WTC11 (cell line): ENCODE results near the gene CAMTA1. TPM values are rescaled to one million over a fixed set of nuclear protein-coding genes. Genes with fewer than 3 reads are reported as not detected.

Source experiments
- ATAC-seq: fragments of 200-7000 bp; cut with Tn5 transposase; 2 replicates; pipeline ENCODE4 v1.10.0; 2021; ENCODE audit warnings: mild to moderate bottlenecking, moderate library complexity
- CTCF ChIA-PET: fragments of 300-600 bp; sonication (Branson Sonifier 250); formaldehyde crosslinking; loops from one replicate; lab custom pipeline; 2021; ENCODE audit warnings: antibody characterized with exemption; lab: Charles Lee
- POLR2A ChIA-PET: fragments of 350-600 bp; sonication (Branson Sonifier 250); formaldehyde crosslinking; loops from one replicate; lab custom pipeline; 2021; ENCODE audit warnings: antibody characterized with exemption; lab: Charles Lee
- DNase-seq: peaks from one replicate; pipeline ENCODE4 v3.0.0; 2021; ENCODE audit warnings: low spot score
- H3K27ac Mint-ChIP-seq: 2 replicates; pipeline ENCODE4 v1.8.0; 2021; ENCODE audit warnings: mixed read lengths
- H3K27me3 Mint-ChIP-seq: 2 replicates; pipeline ENCODE4 v1.8.0; 2021; ENCODE audit warnings: low read depth, mild to moderate bottlenecking, moderate library complexity, mixed read lengths
- H3K36me3 Mint-ChIP-seq: 2 replicates; pipeline ENCODE4 v1.8.0; 2021; ENCODE audit warnings: mixed read lengths
- H3K4me1 Mint-ChIP-seq: 2 replicates; pipeline ENCODE4 v1.8.0; 2022; ENCODE audit warnings: mixed read lengths
- H3K4me3 Mint-ChIP-seq: 2 replicates; pipeline ENCODE4 v1.8.0; 2021; ENCODE audit warnings: mild to moderate bottlenecking, moderate library complexity, mixed read lengths
- H3K9me3 Mint-ChIP-seq: 2 replicates; pipeline ENCODE4 v1.8.0; 2021; ENCODE audit warnings: mixed read lengths
- AR ChIP-seq: fragments of 250-450 bp; sonication (Bioruptor Pico); IDR thresholded peaks from 2 replicates; pipeline ENCODE4 v1.9.0; 2021; ENCODE audit warnings: mild to moderate bottlenecking
- ATF6 ChIP-seq: sonication (generic); formaldehyde crosslinking; IDR thresholded peaks from 2 replicates; pipeline ENCODE4 v1.8.1; 2023; ENCODE audit warnings: mild to moderate bottlenecking, missing genetic modification reagents
- CBFB ChIP-seq: sonication (generic); formaldehyde crosslinking; IDR thresholded peaks from 2 replicates; pipeline ENCODE4 v1.8.1; 2022; ENCODE audit warnings: mild to moderate bottlenecking, low read depth, missing genetic modification reagents
- GRHL2 ChIP-seq: fragments of 250-450 bp; sonication (Bioruptor Pico); IDR thresholded peaks from 2 replicates; pipeline ENCODE4 v1.8.0; 2022; ENCODE audit warnings: mild to moderate bottlenecking, moderate library complexity; ENCODE audit not compliant: insufficient replicate concordance, severe bottlenecking
- MYBL2 ChIP-seq: sonication (generic); formaldehyde crosslinking; IDR thresholded peaks from 2 replicates; pipeline ENCODE4 v1.8.1; 2023; ENCODE audit warnings: mild to moderate bottlenecking, moderate library complexity, missing genetic modification reagents
- NFYB ChIP-seq: sonication (generic); formaldehyde crosslinking; conservative IDR thresholded peaks from 2 replicates; pipeline ENCODE4 v1.8.0; 2022; ENCODE audit warnings: low read depth, missing genetic modification reagents
- NR2C2 ChIP-seq: sonication (generic); formaldehyde crosslinking; IDR thresholded peaks from 2 replicates; pipeline ENCODE4 v1.8.0; 2022; ENCODE audit warnings: mild to moderate bottlenecking, missing genetic modification reagents
- OVOL2 ChIP-seq: fragments of 250-450 bp; sonication (Bioruptor Pico); IDR thresholded peaks from 2 replicates; pipeline ENCODE4 v1.9.0; 2021; ENCODE audit warnings: mild to moderate bottlenecking, borderline replicate concordance
- SOX15 ChIP-seq: fragments of 250-450 bp; sonication (Bioruptor Pico); IDR thresholded peaks from 2 replicates; pipeline ENCODE4 v1.9.0; 2021; ENCODE audit warnings: mild to moderate bottlenecking
- SP1 ChIP-seq: sonication (generic); formaldehyde crosslinking; conservative IDR thresholded peaks from 2 replicates; pipeline ENCODE4 v1.8.1; 2022; ENCODE audit warnings: missing genetic modification reagents
- ZNF138 ChIP-seq: sonication (generic); formaldehyde crosslinking; conservative IDR thresholded peaks from 2 replicates; pipeline ENCODE4 v1.8.1; 2022; ENCODE audit warnings: mild to moderate bottlenecking, moderate library complexity, missing genetic modification reagents
- ZNF219 ChIP-seq: sonication (generic); formaldehyde crosslinking; IDR thresholded peaks from 2 replicates; pipeline ENCODE4 v1.8.0; 2023; ENCODE audit warnings: missing genetic modification reagents, mild to moderate bottlenecking, borderline replicate concordance
- ZNF317 ChIP-seq: sonication (generic); formaldehyde crosslinking; IDR thresholded peaks from 2 replicates; pipeline ENCODE4 v1.8.1; 2023; ENCODE audit warnings: low read depth, mild to moderate bottlenecking, moderate library complexity, missing genetic modification reagents, borderline replicate concordance
- ZNF425 ChIP-seq: fragments of 250-450 bp; sonication (Bioruptor Pico); conservative IDR thresholded peaks from 2 replicates; pipeline ENCODE4 v1.9.0; 2021; ENCODE audit warnings: mild to moderate bottlenecking
- ZNF671 ChIP-seq: fragments of 250-450 bp; sonication (Bioruptor Pico); IDR thresholded peaks from 2 replicates; pipeline ENCODE4 v1.8.0; 2021; ENCODE audit warnings: mild to moderate bottlenecking
- total RNA-seq: library from RNA; stranded (reverse); gene quantifications from 3 replicates; pipeline ENCODE4 v1.2.3, GENCODE V29; 2021
- TF ChIP-seq, protein P1 (sequence below): fragments of 250-450 bp; sonication (Bioruptor Pico); IDR thresholded peaks from 2 replicates; pipeline ENCODE4 v1.9.0; 2021; ENCODE audit warnings: moderate library complexity, mild to moderate bottlenecking, inconsistent platforms, borderline replicate concordance
- TF ChIP-seq, protein P2 (sequence below): sonication (generic); formaldehyde crosslinking; conservative IDR thresholded peaks from 2 replicates; pipeline ENCODE4 v1.8.1; 2022; ENCODE audit warnings: mild to moderate bottlenecking, missing genetic modification reagents

The CAMTA1 gene
- total RNA-seq, 1 experiment from 2014 or later: 86.4 TPM

- TF ChIP-seq ZNF138 (CRISPR knock-in tag): no peak
- TF ChIP-seq, protein P1, sequence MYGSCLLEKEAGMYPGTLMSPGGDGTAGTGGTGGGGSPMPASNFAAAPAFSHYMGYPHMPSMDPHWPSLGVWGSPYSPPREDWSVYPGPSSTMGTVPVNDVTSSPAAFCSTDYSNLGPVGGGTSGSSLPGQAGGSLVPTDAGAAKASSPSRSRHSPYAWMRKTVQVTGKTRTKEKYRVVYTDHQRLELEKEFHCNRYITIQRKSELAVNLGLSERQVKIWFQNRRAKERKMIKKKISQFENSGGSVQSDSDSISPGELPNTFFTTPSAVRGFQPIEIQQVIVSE (CRISPR knock-in tag): no peak
- TF ChIP-seq ZNF671 (CRISPR knock-in tag): no peak
- no peak for TF ChIP-seq ZNF317 (CRISPR knock-in tag)
- no peak for TF ChIP-seq ATF6 (CRISPR knock-in tag)
- no peak for TF ChIP-seq NFYB
Measured at GRCh38 chr1:7555391-7556185, 770.3 kb downstream of the CAMTA1 start (continued).

GRCh38 chr1:7557301-7557891 is 772.1 kb downstream of the CAMTA1 start:
- H3K4me3 Mint-ChIP-seq: no peak overlapping the region
- no peaks in the 10 kb centered on the region for H3K36me3 Mint-ChIP-seq
- POLR2A ChIA-PET: no interaction called here
- H3K27ac Mint-ChIP-seq: no peak overlapping the region
- H3K9me3 Mint-ChIP-seq: peaks cover 8% of the 10 kb centered on the region
- H3K4me1 Mint-ChIP-seq: 0 out of 2 replicates have a peak, but pooled peaks cover 3% of the 10 kb centered on the region
- no peak for DNase-seq
- no peaks in the 10 kb centered on the region; the same call in 1 of the 2 replicates for H3K27me3 Mint-ChIP-seq
- TF ChIP-seq ZNF425 (CRISPR knock-in tag) (no peak), NR2C2 (CRISPR knock-in tag) (no peak), GRHL2 (CRISPR knock-in tag) (no peak), OVOL2 (CRISPR knock-in tag) (no peak), MYBL2 (no peak), ZNF219 (CRISPR knock-in tag) (no peak), SP1 (no peak), CBFB (CRISPR knock-in tag) (no peak), AR (CRISPR knock-in tag) (no peak), SOX15 (CRISPR knock-in tag) (no peak)
- TF ChIP-seq, protein P2, sequence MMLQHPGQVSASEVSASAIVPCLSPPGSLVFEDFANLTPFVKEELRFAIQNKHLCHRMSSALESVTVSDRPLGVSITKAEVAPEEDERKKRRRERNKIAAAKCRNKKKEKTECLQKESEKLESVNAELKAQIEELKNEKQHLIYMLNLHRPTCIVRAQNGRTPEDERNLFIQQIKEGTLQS: no peak
- no peak for ATAC-seq
- CTCF ChIA-PET: interaction anchor here (1.1 kb wide), 1 partner anchor 17 kb away, joined by 4 read pairs; no protein-coding TSS in a partner anchor
